H9 (cell line): ENCODE measurements around the gene GRIK3. TPM values are rescaled to one million over a fixed set of nuclear protein-coding genes. Genes with fewer than 3 reads are reported as not detected.

ENCODE experiments used
- DNase-seq: peaks from one replicate; pipeline ENCODE4 v3.0.0-alpha.2; 2017
- H2AFZ ChIP-seq: one replicate; pipeline ENCODE4 v1.6.1; 2013; ENCODE audit warnings: mild to moderate bottlenecking, low read length, control low read depth, moderate library complexity
- H2AK5ac ChIP-seq: 2 replicates; pipeline ENCODE4 v1.6.1; 2013; ENCODE audit warnings: low read length, control low read depth, mixed read lengths; ENCODE audit not compliant: insufficient read length
- H2BK120ac ChIP-seq: one replicate; pipeline ENCODE4 v1.6.1; 2013; ENCODE audit warnings: low read depth, mild to moderate bottlenecking, low read length, control low read depth, inconsistent platforms; ENCODE audit not compliant: poor library complexity, severe bottlenecking
- H2BK12ac ChIP-seq: 2 replicates; pipeline ENCODE4 v1.6.1; 2013; ENCODE audit warnings: low read length, control low read depth, mixed read lengths, low read depth; ENCODE audit not compliant: insufficient read length
- H2BK15ac ChIP-seq: 2 replicates; pipeline ENCODE4 v1.6.1; 2013; ENCODE audit warnings: low read depth, low read length, control low read depth
- H2BK20ac ChIP-seq: one replicate; pipeline ENCODE4 v1.6.1; 2013; ENCODE audit warnings: low read depth, mild to moderate bottlenecking, low read length, control low read depth, inconsistent platforms; ENCODE audit not compliant: poor library complexity, severe bottlenecking
- H2BK5ac ChIP-seq: 2 replicates; pipeline ENCODE4 v1.6.1; 2013; ENCODE audit warnings: low read length, control low read depth, mixed read lengths; ENCODE audit not compliant: insufficient read length
- H3K14ac ChIP-seq: 2 replicates; pipeline ENCODE4 v1.6.1; 2013; ENCODE audit warnings: low read length, control low read depth; ENCODE audit not compliant: insufficient read depth
- H3K18ac ChIP-seq: 2 replicates; pipeline ENCODE4 v1.6.1; 2013; ENCODE audit warnings: low read depth, mild to moderate bottlenecking, mixed read lengths, low read length, control low read depth; ENCODE audit not compliant: insufficient read length
- H3K23ac ChIP-seq: 2 replicates; pipeline ENCODE4 v1.6.1; 2013; ENCODE audit warnings: low read length, control low read depth, mixed read lengths, low read depth; ENCODE audit not compliant: insufficient read length
- H3K23me2 ChIP-seq: 2 replicates; pipeline ENCODE4 v1.6.1; 2013; ENCODE audit warnings: low read depth, mild to moderate bottlenecking, mixed read lengths, low read length, control low read depth; ENCODE audit not compliant: insufficient read length, poor library complexity, severe bottlenecking
- H3K27ac ChIP-seq: 2 replicates; pipeline ENCODE4 v1.5.1; 2013; ENCODE audit warnings: low read length, control low read depth, mixed read lengths, low read depth; ENCODE audit not compliant: insufficient read length
- H3K27me3 ChIP-seq: 2 replicates; pipeline ENCODE4 v1.6.1; 2013; ENCODE audit warnings: low read length, control low read depth, inconsistent platforms; ENCODE audit not compliant: insufficient read depth
- H3K4ac ChIP-seq: 2 replicates; pipeline ENCODE4 v1.6.1; 2013; ENCODE audit warnings: low read depth, mild to moderate bottlenecking, control low read depth, inconsistent platforms, low read length, moderate library complexity
- H3K4me1 ChIP-seq: 2 replicates; pipeline ENCODE4 v1.6.1; 2013; ENCODE audit warnings: low read length, control low read depth, inconsistent platforms; ENCODE audit not compliant: insufficient read depth
- H3K4me2 ChIP-seq: 2 replicates; pipeline ENCODE4 v1.6.1; 2013; ENCODE audit warnings: low read length, control low read depth, mixed read lengths; ENCODE audit not compliant: insufficient read length, insufficient read depth
- H3K56ac ChIP-seq: 2 replicates; pipeline ENCODE4 v1.6.1; 2013; ENCODE audit warnings: low read depth, mild to moderate bottlenecking, mixed read lengths, low read length, control low read depth; ENCODE audit not compliant: insufficient read length
- H3K79me1 ChIP-seq: 2 replicates; pipeline ENCODE4 v1.6.1; 2013; ENCODE audit warnings: low read depth, mild to moderate bottlenecking, moderate library complexity, low read length, control low read depth, inconsistent platforms; ENCODE audit not compliant: insufficient read depth, poor library complexity, severe bottlenecking
- H3K79me2 ChIP-seq: 2 replicates; pipeline ENCODE4 v1.6.1; 2013; ENCODE audit warnings: low read length, control low read depth, inconsistent platforms; ENCODE audit not compliant: insufficient read depth
- H3K9ac ChIP-seq: 2 replicates; pipeline ENCODE4 v1.6.1; 2013; ENCODE audit warnings: low read length, control low read depth, mixed read lengths; ENCODE audit not compliant: insufficient read length; ENCODE audit errors: extremely low read depth
- H3K9me3 ChIP-seq: one replicate; pipeline ENCODE4 v1.6.1; 2013; ENCODE audit warnings: low read depth, low read length, inconsistent platforms; ENCODE audit not compliant: control insufficient read depth
- H3T11ph ChIP-seq: one replicate; pipeline ENCODE4 v1.6.1; 2013; ENCODE audit warnings: mild to moderate bottlenecking, low read length, control low read depth, inconsistent platforms
- H4K20me1 ChIP-seq: one replicate; pipeline ENCODE4 v1.6.1; 2013; ENCODE audit not compliant: control insufficient read depth, insufficient read length, insufficient read depth
- H4K5ac ChIP-seq: 2 replicates; pipeline ENCODE4 v1.6.1; 2013; ENCODE audit warnings: low read depth, mild to moderate bottlenecking, mixed read lengths, low read length, control low read depth; ENCODE audit not compliant: insufficient read length
- H4K8ac ChIP-seq: replicated peaks from 2 replicates; pipeline ENCODE4 v1.6.1; 2013; ENCODE audit warnings: low read length, control low read depth, mixed read lengths, low read depth; ENCODE audit not compliant: insufficient read length
- H4K91ac ChIP-seq: 2 replicates; pipeline ENCODE4 v1.6.1; 2013; ENCODE audit warnings: low read depth, mild to moderate bottlenecking, moderate library complexity, mixed read lengths, low read length, control low read depth; ENCODE audit not compliant: insufficient read length
- H3K27ac Mint-ChIP-seq, 3 experiments: 2 replicates in 2 of 3; 3 replicates in 1 of 3; pipeline ENCODE4 v1.8.0; 2020 to 2021; ENCODE audit warnings: mixed read lengths in 3 of 3, mild to moderate bottlenecking in 1 of 3, moderate library complexity in 1 of 3
- H3K27me3 Mint-ChIP-seq: 2 replicates; pipeline ENCODE4 v1.8.0; 2021; ENCODE audit warnings: low read depth, mild to moderate bottlenecking, moderate library complexity, mixed read lengths
- H3K36me3 Mint-ChIP-seq, 3 experiments: 2 replicates in 2 of 3; 3 replicates in 1 of 3; pipeline ENCODE4 v1.8.0; 2020 to 2021; ENCODE audit warnings: low read depth in 3 of 3, mixed read lengths in 3 of 3; ENCODE audit not compliant: insufficient read depth in 1 of 3
- H3K4me1 Mint-ChIP-seq, 2 experiments: 2 replicates each; pipeline ENCODE4 v1.8.0; 2020; ENCODE audit warnings: mixed read lengths in 2 of 2
- H3K4me3 Mint-ChIP-seq, 2 experiments: 2 replicates in 1 of 2; 3 replicates in 1 of 2; pipeline ENCODE4 v1.8.0; 2020 to 2021; ENCODE audit warnings: mild to moderate bottlenecking in 2 of 2, mixed read lengths in 2 of 2, moderate library complexity in 1 of 2
- H3K9me3 Mint-ChIP-seq, 2 experiments: 2 replicates in 1 of 2; 3 replicates in 1 of 2; pipeline ENCODE4 v1.8.0; 2020; ENCODE audit warnings: mild to moderate bottlenecking in 2 of 2, mixed read lengths in 2 of 2, moderate library complexity in 1 of 2
- WGBS: extraction: QIAGEN DNeasy Blood & Tissue Kit; methylation state at CpG from one replicate; pipeline ENCODE4 v1.1.7; 2013; ENCODE audit warnings: missing lambda C conversion rate, low lambda C conversion rate, mixed read lengths; ENCODE audit not compliant: insufficient read length; ENCODE audit errors: extremely low coverage; 5-methylcytosine and 5-hydroxymethylcytosine counted together
- total RNA-seq: library from RNA; stranded (reverse); gene quantifications from 2 replicates; pipeline ENCODE4 v1.2.1, GENCODE V29; 2021
- TF ChIP-seq, protein P1 (sequence below): fragments of 200-600 bp; sonication (generic); conservative IDR thresholded peaks from 3 replicates; pipeline ENCODE4 v1.8.0; 2021; ENCODE audit warnings: antibody characterized with exemption, mild to moderate bottlenecking

The GRIK3 gene
- total RNA-seq, 1 experiment from 2014 or later = 1.7 TPM

GRCh38 chr1:37042506-37042905, 8.2 kb upstream of the GRIK3 start:
- Histone ChIP-seq H3K9me3 (no peaks in the 10 kb centered on the region), H2AK5ac (no peak overlapping the region), H2AFZ (no peak overlapping the region), H4K91ac (no peak overlapping the region), H3T11ph (no peak overlapping the region), H3K27ac (no peak overlapping the region), H3K23ac (no peak overlapping the region), H3K18ac (no peak overlapping the region), H3K79me1 (no peaks in the 10 kb centered on the region), H4K20me1 (no peaks in the 10 kb centered on the region), H3K14ac (no peak overlapping the region; the same call in 1 of the 2 replicates), H2BK12ac (no peak overlapping the region), H2BK120ac (no peak overlapping the region), H3K4ac (no peak overlapping the region), H3K23me2 (no peaks in the 10 kb centered on the region), H3K79me2 (no peaks in the 10 kb centered on the region), H3K4me2 (peak overlapping the region; percentile 23), H3K27me3 (no peaks in the 10 kb centered on the region; the same call in 1 of the 2 replicates), H3K56ac (no peak overlapping the region), H2BK5ac (no peak overlapping the region), H2BK20ac (no peak overlapping the region), H4K5ac (no peak overlapping the region), H2BK15ac (no peak overlapping the region), H3K9ac (no peak overlapping the region), H4K8ac (no peak overlapping the region), H3K4me1 (peaks cover 27% of the 10 kb centered on the region)
- peaks cover 42% of the 10 kb centered on the region for H3K27me3 Mint-ChIP-seq
- WGBS = no CpG with 5 or more reads among the region's 6 CpGs
- no peak overlapping the region for H3K4me3 Mint-ChIP-seq
- DNase-seq = no peak
- TF ChIP-seq, protein P1, sequence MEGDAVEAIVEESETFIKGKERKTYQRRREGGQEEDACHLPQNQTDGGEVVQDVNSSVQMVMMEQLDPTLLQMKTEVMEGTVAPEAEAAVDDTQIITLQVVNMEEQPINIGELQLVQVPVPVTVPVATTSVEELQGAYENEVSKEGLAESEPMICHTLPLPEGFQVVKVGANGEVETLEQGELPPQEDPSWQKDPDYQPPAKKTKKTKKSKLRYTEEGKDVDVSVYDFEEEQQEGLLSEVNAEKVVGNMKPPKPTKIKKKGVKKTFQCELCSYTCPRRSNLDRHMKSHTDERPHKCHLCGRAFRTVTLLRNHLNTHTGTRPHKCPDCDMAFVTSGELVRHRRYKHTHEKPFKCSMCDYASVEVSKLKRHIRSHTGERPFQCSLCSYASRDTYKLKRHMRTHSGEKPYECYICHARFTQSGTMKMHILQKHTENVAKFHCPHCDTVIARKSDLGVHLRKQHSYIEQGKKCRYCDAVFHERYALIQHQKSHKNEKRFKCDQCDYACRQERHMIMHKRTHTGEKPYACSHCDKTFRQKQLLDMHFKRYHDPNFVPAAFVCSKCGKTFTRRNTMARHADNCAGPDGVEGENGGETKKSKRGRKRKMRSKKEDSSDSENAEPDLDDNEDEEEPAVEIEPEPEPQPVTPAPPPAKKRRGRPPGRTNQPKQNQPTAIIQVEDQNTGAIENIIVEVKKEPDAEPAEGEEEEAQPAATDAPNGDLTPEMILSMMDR = no peak
- H3K9me3 Mint-ChIP-seq = no peaks in the 10 kb centered on the region; a peak in 1 of 5 replicates
- no peaks in the 10 kb centered on the region for H3K36me3 Mint-ChIP-seq
- H3K27ac Mint-ChIP-seq = peak overlapping the region in 1 of 3 experiments; percentile 42; a peak in 1 of 7 replicates
- peaks cover 77 to 78% of the 10 kb centered on the region in 2 experiments for H3K4me1 Mint-ChIP-seq
